GM23248 (cell line): ENCODE results near the gene COL26A1.

Source experiments
- EZH2 ChIP-seq: fragments of 200-600 bp; sonication (generic); IDR thresholded peaks from 2 replicates; pipeline ENCODE4 v1.6.1; 2018; ENCODE audit warnings: antibody characterized with exemption, mild to moderate bottlenecking; ENCODE audit not compliant: insufficient read depth, poor library complexity, severe bottlenecking
- EZH2phosphoT487 ChIP-seq: fragments of 200-600 bp; sonication (generic); IDR thresholded peaks from 2 replicates; pipeline ENCODE4 v1.6.1; 2018; ENCODE audit warnings: antibody characterized with exemption, moderate library complexity, mild to moderate bottlenecking, low read depth; ENCODE audit not compliant: insufficient read depth

GRCh38 chr7:101522021-101522420, 159.3 kb downstream of the COL26A1 start:
- TF ChIP-seq EZH2phosphoT487 (no peak), EZH2 (no peak)
